ENCODE results near the gene ROR2.

DNA sequence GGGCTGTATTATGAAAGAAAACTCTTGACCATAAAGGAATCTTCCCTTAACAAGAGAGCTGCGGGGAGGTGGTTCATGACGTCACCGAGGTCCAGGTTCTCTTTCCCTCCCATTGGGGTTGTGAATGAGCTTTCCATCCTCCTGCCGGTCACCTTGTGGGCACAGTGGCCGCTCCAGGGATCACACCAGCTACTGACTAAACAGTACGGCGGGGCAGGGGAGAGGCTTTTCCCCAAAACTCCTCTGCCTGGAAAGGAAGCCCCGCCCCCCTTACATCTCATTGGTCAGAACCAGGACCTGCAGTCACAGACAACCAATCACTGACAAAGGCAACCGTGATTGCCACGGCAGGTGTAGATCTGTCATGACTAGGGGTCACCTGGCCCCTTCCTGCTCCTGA, 35.6 kb downstream of the ROR2 start:
- TF ChIP-seq, protein P1, sequence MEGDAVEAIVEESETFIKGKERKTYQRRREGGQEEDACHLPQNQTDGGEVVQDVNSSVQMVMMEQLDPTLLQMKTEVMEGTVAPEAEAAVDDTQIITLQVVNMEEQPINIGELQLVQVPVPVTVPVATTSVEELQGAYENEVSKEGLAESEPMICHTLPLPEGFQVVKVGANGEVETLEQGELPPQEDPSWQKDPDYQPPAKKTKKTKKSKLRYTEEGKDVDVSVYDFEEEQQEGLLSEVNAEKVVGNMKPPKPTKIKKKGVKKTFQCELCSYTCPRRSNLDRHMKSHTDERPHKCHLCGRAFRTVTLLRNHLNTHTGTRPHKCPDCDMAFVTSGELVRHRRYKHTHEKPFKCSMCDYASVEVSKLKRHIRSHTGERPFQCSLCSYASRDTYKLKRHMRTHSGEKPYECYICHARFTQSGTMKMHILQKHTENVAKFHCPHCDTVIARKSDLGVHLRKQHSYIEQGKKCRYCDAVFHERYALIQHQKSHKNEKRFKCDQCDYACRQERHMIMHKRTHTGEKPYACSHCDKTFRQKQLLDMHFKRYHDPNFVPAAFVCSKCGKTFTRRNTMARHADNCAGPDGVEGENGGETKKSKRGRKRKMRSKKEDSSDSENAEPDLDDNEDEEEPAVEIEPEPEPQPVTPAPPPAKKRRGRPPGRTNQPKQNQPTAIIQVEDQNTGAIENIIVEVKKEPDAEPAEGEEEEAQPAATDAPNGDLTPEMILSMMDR (IDR thresholded peaks at IDR 0.05; ENCODE audit: low read depth, low read length, missing input control) = no peak
- TF ChIP-seq, protein P2, sequence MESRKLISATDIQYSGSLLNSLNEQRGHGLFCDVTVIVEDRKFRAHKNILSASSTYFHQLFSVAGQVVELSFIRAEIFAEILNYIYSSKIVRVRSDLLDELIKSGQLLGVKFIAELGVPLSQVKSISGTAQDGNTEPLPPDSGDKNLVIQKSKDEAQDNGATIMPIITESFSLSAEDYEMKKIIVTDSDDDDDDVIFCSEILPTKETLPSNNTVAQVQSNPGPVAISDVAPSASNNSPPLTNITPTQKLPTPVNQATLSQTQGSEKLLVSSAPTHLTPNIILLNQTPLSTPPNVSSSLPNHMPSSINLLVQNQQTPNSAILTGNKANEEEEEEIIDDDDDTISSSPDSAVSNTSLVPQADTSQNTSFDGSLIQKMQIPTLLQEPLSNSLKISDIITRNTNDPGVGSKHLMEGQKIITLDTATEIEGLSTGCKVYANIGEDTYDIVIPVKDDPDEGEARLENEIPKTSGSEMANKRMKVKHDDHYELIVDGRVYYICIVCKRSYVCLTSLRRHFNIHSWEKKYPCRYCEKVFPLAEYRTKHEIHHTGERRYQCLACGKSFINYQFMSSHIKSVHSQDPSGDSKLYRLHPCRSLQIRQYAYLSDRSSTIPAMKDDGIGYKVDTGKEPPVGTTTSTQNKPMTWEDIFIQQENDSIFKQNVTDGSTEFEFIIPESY (IDR thresholded peaks at IDR 0.05) = no peak
- TF ChIP-seq, protein P3, sequence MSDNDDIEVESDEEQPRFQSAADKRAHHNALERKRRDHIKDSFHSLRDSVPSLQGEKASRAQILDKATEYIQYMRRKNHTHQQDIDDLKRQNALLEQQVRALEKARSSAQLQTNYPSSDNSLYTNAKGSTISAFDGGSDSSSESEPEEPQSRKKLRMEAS (IDR thresholded peaks at IDR 0.05) = no peak
- TF ChIP-seq, protein P4, sequence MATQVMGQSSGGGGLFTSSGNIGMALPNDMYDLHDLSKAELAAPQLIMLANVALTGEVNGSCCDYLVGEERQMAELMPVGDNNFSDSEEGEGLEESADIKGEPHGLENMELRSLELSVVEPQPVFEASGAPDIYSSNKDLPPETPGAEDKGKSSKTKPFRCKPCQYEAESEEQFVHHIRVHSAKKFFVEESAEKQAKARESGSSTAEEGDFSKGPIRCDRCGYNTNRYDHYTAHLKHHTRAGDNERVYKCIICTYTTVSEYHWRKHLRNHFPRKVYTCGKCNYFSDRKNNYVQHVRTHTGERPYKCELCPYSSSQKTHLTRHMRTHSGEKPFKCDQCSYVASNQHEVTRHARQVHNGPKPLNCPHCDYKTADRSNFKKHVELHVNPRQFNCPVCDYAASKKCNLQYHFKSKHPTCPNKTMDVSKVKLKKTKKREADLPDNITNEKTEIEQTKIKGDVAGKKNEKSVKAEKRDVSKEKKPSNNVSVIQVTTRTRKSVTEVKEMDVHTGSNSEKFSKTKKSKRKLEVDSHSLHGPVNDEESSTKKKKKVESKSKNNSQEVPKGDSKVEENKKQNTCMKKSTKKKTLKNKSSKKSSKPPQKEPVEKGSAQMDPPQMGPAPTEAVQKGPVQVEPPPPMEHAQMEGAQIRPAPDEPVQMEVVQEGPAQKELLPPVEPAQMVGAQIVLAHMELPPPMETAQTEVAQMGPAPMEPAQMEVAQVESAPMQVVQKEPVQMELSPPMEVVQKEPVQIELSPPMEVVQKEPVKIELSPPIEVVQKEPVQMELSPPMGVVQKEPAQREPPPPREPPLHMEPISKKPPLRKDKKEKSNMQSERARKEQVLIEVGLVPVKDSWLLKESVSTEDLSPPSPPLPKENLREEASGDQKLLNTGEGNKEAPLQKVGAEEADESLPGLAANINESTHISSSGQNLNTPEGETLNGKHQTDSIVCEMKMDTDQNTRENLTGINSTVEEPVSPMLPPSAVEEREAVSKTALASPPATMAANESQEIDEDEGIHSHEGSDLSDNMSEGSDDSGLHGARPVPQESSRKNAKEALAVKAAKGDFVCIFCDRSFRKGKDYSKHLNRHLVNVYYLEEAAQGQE (IDR thresholded peaks at IDR 0.05) = no peak

All from liver (tissue), 2 donors.